ENCODE results near the gene SYT12.
"Not testable (repeated sequence)": the region's sequence is repeated elsewhere in the genome, so short reads cannot be mapped to it uniquely, and the experiment has no call there.

The SYT12 gene, protein sequence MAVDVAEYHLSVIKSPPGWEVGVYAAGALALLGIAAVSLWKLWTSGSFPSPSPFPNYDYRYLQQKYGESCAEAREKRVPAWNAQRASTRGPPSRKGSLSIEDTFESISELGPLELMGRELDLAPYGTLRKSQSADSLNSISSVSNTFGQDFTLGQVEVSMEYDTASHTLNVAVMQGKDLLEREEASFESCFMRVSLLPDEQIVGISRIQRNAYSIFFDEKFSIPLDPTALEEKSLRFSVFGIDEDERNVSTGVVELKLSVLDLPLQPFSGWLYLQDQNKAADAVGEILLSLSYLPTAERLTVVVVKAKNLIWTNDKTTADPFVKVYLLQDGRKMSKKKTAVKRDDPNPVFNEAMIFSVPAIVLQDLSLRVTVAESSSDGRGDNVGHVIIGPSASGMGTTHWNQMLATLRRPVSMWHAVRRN

DNA sequence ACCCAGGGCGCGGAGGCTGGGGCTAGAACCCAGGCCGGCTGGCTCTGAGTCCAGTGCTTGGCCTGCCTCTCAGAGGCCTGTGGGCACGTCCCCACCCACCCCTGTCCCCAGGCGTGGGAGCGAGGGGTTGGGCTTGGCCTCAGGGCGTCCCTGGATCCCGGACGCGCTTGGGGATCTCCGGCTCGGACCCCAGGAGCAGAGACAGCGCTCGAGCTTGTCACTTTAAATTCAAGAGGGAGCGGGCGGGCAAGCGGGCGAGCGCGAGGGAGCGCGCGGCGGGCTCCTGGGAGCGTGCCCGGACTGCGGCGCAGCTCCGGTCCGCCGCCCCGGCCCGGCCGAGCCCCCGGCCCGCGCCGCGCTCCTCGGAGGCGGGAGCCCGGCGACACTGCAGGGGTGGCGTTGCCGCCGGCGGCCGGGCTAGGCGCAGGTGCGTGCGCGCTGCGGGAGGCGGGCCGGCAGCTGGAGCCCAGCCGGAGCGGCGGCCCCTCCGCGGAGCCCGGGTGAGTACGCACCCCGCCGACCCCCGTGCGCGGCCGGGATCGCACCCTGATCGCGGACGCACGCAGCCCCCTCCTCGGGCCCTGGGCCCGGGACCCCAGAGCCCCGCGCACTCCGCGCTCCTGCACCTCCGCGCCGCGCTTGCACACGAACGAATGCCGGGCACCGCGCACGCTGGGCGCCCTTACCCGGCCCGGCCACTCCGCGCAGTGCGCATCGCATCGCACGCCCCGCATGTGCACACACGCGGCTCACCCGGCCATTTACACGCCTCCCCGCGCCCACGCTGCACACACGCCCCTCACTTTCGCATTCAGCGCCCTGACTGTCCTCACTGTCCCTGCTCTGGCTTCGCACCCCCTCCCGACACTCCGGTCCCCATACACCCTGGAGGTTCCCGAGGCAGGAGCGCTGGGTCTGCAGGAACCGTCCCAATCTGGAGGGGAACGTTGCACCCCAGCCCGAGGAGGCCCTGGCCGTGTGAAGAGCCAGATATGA is at the start of gene SYT12:
Gene SYT12 (plus strand): TSS at position 174 of the 996 bp plus-strand sequence. CDS start 7,011 bp downstream, outside the sequence.
- DNase-seq: no peak

DNA sequence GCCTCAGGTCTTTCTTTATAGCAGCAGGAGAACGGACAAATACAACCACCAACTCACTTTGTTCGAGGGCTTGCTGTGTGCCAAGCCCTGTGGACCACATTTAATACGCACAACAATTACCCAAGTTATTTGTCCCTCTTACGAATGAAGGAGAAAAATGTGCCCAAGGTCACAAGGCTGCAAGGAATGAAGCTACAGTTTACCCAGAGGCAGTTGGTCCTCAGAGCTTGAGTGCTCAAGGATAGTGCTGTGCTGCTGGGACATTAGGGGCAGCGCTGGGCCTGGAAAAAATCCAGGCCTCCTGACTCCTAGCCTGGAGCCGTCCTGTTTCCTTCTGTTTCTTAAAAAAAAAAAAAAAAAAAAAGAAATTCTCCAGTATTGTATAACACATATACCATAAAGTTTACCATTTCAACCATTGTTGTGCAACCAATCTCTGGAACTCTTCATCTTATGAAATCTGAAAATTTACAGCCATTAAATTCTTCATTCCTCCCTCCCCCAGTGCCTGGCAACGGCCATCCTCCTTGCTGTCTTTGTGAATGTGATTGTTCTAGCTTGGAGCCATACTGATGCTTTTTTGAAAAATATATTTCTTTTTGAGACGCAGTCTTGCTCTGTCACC is 48.9 kb upstream of the SYT12 start:
- DNase-seq: no peak

DNA sequence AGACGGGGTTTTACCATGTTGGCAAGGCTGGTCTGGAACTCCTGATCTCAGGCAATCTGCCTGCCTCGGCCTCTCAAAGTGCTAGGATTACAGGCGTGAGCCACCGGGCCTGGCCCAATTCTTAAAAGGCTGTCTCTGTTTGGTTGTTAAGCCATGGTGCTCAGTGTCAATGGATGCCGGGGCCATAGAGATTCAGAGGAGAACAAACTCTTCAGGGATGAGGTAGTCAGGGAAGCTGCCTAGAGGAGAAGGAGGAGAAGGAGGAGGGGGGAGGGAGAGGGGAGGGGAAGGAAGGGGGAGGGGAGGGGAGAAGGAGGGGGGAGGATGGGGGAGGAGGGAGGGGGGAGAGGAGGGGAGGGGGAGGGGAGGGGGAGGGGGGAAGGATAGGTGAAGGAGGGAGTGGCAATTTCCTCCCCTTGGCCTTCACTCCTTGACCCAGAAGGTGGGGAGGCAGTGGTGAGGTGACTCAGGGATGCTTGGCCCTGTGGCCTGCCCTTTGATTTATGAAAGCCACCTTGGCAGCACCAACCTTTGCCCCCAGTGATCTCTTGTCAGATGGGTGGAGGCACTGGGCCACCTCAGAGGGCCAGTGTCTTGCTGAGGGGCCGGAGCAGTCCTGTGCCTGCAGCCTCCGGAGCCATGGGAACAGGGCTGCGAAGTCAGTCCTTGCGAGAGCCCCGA is 48.1 kb upstream of the SYT12 start, which contains the start of gene C11orf86:
Gene C11orf86 (plus strand): TSS at position 581 of the 681 bp plus-strand sequence. CDS start 59 bp downstream, at position 640.
- no peak for DNase-seq

DNA sequence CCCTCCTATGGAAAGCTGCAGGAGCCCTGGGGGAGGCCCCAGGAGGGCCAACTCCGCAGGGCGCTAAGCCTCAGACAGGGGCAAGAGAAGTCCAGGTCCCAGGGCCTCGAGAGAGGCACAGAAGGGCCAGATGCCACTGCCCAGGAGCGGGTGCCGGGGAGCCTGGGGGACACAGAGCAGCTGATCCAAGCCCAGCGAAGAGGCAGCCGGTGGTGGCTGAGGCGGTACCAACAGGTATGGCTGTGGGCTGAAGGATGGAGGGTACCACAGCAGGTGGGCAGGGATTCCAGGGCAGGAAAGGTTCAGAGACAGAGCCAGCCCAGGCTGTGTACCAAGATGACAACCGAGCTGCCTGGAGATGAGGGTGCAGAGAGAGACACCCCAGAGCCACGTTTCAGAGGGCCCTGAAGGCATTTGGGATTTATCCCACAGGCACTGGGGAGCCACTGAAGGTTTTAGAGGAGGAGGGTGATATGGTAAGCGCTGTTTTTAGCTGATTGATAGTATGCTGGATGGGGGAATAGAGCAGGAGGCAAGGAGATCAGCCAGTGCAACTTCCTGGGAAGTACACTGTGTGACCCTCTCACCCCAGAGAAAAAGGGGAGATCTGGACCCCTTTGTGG is 47.4 kb upstream of the SYT12 start:
- DNase-seq: no peak

DNA sequence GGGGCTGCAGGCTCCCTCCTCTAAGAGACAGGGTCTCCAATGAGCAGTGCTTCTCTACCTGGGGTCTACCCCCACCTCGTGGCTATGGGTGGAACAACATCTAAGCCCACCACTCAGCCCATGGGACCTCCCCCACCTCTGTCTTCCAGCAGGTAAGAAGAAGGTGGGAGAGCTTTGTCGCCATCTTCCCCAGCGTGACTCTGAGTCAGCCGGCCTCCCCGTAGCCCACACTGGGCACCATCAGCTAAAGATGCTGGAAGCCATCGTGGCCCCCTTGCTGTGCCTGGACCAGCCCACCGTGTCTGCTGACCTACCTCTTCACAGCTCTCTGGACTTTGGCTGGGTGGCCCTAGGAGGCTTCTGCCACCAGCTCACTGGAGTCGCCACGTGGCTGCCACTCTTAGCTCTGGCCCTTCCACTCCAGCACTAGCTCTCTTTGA is 46.9 kb upstream of the SYT12 start:
- no peak for DNase-seq

DNA sequence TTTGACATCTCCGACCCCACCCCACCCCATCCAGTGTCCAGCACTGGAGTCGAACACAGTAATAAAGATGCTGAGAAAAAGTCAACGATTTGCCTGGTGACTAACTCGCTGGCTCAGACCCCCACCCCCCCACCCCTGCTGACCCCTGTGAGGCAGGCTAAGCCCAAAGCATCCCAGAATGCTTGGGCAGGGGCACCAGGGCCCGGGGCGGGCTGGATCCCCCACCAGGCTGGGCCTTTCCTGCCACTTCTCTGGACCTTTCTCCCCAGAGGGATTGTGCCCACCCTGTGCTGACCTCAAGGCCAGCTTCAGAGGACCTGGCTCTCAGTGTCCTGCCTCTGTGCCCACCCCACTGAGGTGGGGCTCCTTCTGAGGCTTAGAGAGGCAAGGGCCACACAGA is 46.0 kb upstream of the SYT12 start:
- no peak for DNase-seq

DNA sequence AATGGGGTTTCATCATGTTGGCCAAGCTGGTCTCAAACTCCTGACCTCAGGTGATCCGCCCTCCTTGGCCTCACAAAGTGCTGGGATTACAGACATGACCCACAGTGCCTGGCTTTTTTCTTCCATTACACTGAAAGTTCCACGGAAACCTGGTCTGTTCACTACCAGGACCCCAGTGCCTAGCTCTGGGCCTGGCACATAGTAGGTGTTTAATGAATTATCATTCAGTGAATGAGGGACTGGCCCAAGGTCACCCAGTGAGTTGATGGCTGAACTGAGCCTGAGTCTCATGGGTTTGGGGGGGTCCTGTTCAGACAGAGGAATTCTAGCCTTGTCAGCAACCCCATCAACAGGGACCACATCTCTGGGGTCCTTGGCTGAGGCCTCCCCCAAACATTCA is 44.7 kb upstream of the SYT12 start:
- no peak for DNase-seq

DNA sequence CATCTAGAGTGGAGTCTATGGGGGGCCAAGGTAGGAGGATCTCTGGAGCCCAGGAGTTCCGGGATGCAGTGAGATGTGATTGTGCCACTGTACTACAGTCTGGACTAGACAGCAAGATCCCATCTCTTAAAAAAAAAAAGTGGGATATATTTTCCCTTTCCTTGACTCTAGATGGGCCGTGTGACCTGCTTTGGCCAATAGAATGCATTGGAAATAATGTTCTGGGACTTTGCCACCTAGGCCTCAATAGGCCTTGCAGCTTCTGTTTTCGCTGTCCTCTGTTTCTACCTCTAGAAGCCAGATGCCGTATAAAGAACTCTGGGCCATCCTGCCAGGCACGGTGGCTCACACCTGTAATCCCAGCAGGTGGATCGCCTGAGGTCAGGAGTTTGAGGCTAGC is 44.2 kb upstream of the SYT12 start:
- no peak for DNase-seq

DNA sequence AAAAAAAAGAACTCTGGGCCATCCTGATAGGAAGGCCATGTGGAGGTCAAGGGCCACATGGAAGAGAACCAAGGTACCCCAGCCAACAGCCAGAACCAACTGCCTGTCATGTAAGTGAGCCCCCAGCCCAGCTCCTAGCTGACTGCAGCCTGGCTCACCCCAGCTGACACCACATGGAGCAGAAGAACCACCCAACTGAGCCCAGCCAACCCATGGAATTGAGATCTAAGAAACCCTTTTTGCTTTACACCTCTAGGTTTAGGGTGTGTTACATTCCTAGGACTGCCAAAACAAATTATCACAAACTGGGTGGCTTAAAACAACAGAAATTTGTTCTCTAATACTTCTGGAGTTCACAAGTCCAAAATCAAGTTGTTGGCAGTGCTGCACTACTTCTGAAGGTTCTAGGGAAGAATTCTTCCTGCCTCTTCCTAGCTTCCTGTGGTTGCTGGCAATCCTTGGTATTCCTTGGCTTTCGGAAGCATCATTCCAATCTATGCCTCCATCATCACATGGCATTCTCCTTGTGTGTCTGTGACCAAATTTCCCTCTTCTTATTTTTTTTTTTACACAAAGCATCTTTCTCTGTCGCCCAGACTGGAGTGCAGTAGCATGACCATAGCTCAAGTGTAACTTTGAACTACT is 43.5 kb upstream of the SYT12 start:
- no peak for DNase-seq

DNA sequence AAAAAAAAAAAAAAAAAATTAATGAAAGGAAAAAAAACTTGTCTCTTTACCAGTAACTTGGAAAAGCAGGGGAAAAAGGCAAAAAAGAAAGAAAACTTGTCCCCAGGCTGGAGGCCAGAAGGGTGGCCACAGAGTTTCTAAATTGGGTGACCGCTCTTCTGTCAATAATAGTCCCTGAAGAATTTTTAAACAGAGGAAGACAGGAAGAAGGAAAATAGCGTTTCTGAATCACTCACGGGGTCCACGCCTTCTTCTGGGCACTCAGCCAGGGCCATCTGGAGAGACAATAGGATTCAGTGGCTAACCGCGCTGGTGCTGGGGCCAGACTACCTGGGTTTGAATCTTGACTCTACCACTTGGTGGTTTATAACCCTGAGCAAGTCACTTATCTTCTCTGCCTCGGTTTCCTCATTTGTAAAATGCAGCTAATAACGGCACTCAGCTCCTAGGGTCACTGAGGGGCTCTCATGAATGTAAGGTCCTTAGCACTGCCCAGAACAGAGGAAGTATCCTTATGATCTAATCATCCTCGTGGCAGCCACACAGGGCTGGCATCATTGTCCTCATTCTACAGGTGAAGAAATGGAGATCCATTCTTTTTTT is 40.9 kb upstream of the SYT12 start:
- DNase-seq: peak; percentile 69

DNA sequence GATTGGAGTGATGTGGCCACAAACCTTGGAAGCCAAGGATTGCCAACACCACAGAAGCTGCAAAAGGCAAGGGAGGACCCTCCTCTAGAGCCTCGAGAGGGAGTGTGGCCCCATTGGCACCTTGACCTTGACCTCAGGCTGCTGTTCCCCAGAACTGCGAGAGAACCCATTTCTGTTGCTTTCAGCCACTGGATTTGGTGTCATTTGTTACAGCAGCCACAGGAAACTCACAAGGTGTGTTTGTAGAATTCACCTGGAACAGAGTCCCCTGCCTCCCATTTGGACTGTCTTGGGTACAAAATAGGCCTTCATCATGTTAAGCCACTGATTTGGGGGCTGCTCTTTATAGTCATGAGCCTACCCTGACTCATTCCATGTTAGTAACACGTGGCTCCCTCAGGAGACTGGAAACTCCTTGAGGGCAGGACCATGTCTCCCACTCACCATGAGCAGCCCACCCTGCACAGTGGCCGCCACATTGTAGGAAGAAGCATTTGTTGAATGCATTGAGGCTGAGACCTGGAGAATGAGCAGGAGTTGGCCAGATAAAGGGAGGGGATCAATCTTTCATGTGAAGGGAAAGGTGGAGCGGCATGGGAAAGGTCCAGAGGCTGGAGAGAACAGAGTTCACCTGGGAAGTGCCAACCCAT is 39.5 kb upstream of the SYT12 start:
- DNase-seq: no peak

DNA sequence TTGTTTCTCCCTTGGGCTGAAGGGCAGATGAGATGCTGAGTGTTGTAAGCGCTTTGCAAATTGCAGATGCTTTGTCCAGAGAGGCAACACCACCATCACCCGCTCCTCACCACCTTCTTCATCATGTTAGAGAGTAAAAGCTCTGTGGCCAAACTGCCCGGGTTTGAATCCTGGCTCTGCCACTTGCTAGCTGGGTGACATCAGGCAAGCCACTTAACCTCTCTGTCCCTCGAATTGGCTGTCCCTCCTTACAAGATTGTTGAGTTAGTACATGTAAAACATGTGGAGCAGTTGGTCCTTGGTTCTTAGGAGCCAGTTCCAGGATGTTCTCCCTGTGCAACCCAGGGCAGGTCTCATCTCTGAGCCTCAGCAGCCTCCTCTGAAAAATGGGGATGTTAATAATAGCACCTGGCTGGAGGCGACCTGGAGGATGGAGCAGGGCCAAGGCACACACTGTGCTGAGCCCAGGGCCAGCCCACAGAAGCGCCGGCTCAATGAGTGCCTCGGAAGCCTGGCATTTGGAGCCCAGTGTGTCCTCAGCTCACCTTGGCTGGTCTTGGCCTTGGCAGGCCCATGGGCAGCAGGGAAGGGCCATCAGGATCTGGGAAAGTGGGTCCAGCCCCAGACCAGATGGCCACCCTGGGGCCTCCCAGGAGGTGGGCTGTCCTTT is 37.3 kb upstream of the SYT12 start:
- no peak for DNase-seq

DNA sequence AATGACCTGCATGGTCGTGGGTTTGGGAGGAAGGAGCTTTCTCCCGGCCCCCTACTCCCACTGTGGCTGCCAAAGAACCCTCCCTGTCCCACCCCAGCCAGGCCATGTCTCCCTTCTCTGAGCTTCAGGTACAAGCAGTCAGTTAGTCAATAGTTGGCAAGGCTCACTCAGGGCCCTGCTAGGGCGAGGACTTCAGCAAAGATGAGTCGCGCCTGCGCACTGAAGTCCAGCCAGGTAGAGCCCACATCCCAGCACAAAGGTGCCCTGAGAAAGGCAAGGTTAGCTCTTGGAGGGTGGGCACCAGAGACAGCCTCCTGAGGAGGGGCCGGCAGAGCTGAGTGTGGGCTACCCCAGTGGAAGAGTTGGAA is 36.8 kb upstream of the SYT12 start:
- no peak for DNase-seq

DNA sequence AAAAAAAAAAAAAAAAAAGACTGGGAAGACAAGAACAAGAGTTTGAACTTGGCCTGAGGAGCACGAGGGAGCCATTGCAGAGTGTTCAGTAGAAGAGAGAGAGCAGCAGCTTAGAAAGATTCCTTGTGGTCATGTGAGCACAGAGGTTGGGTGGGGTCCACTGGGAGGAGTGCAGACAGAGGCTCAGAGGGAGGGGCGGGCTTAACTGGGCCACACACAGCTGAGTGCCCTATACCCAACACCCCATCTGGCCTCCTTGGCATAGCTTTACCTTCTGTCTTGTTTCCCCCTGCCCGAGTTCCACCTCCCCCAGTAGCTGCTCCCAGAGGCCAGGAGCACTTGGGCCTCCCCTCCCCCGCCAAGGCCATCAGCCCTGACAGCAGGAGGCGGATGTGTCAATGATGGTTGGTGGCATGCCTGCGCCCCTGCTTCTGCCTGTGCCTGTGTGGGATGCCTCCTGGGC is 35.7 kb upstream of the SYT12 start:
- no peak for DNase-seq

DNA sequence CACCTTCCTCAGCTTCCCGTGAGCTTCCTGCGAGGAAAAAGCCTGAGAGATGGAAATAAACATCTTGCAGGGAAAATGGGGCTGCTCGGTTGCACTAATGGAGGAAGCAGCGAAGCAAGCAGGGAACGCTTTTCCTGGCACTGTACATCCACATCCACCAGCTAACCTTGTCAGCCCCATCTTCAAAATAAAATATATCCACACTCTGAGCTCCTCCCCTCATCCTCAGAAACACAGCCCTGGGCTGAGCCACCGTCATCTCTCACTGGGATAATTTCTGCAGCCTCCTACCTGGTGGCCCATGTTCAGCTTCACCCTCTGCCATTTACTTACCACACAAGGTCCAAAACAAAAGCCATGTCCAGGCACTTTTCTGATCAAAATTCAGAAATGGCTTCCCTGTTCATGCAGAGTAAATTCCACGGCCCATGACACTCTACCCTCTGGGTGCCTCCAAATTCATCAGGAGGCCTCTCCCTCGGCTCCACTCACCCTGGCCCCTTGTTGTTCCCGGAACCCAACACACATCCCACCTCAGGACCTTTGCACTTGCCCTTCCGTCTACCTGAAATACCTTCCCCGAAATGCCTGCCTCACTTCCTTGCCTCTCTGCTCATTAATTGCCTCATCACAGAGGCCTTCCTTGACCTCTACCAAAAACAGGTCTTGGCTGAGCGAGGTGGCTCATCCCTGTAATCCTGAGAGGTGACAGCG is 34.9 kb upstream of the SYT12 start:
- no peak for DNase-seq

DNA sequence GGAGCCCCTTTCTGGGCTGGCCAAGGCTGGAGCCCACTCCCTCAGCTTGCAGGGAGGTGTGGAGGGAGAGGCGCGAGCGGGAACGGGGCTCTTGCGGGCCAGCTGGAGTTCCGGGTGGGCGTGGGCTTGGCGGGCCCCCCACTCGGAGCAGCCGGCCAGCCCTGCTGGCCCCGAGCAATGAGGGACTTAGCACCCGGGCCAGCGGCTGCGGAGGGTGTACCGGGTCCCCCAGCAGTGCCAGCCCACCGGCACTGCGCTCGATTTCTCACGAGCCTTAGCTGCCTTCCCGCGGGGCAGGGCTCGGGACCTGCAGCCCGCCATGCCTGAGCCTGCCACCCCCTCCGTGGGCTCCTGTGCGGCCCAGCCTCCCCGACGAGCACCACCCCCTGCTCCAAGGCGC is 34.2 kb upstream of the SYT12 start:
- DNase-seq: not testable (repeated sequence)

DNA sequence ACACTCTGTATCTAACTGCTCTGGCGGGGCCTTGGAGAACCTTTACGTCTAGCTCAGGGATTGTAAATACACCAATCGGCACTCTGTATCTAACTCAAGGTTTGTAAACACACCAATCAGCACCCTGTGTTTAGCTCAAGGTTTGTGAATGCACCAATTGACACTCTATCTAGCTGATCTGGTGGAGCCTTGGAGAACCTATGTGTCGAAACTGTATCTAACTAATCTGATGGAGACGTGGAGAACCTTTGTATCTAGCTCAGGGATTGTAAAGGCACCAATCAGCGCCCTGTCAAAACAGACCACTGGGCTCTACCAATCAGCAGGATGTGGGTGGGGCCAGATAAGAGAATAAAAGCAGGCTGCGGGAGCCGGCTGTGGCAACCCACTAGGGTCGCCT is 33.6 kb upstream of the SYT12 start:
- not testable (repeated sequence) for DNase-seq

DNA sequence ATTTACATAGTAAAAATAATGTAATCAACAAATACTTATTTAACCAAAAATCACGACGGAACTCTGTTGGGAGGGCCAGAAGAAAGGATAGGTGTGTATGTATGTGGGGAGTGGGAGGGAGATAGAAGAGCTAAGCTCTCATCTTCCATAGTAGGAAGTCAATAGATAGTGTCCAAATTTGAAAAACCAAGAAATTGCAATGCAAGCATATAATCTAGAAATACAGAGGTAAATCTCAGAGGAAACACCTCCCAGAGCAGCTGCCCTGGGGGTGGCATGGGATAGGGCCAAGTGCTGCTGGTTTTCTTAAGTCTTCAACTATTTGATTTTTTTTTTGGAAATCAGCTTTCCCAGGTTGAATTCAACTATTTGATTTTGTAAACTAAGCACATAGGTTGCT is 30.9 kb upstream of the SYT12 start:
- no peak for DNase-seq

DNA sequence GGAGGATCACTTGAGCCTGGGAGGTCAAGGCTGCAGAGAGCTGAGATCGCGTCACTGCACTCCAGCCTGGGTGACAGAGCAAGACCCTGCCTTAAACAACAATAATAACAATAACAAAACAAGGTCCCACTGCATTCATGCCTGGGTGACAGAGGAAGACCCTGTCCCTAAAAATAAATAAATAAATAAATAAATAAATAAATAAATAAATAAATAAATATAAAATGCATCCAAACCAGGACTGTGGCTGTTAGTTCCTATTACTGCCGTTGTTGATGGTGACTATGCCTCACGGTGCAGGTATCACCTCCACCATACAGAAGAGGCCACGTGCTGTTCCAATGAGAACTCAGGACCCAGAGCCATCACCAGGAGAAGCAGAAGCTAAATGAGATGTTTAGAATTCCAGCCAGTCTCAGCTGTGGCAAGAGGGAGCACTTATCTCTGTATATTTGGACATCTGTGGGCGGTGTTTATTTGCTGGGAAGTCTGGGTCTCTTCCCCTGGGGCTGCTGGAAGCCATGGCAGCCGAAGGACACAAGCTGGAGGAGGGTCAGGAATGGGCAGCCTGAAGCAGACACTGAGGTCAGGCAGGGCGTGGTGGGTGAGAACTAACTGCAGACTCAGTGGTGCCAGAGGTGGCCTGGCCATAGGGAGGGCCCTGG is 26.2 kb upstream of the SYT12 start:
- DNase-seq: no peak
